Measurements from ENCODE around the gene GNL3.

DNA sequence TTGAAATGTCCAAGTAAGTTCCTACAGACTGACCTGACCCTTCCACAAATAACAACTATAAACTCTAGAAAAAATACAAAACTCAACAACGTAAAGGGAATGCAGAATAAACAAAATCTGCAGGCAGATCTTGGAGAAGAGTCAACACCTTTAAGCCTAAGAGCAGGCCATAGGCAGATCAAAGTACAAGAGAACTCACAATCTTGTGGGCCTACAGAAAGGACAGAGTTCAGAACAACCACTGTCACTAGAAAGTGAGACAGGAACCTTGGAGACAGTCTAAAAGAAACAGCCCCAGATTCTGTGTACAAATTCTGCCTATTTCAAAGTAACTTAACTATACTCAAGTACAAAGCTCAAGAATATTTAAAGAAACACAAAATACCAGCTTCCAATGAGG is 53.9 kb downstream of the GNL3 start:
- TF ChIP-seq, protein P1, sequence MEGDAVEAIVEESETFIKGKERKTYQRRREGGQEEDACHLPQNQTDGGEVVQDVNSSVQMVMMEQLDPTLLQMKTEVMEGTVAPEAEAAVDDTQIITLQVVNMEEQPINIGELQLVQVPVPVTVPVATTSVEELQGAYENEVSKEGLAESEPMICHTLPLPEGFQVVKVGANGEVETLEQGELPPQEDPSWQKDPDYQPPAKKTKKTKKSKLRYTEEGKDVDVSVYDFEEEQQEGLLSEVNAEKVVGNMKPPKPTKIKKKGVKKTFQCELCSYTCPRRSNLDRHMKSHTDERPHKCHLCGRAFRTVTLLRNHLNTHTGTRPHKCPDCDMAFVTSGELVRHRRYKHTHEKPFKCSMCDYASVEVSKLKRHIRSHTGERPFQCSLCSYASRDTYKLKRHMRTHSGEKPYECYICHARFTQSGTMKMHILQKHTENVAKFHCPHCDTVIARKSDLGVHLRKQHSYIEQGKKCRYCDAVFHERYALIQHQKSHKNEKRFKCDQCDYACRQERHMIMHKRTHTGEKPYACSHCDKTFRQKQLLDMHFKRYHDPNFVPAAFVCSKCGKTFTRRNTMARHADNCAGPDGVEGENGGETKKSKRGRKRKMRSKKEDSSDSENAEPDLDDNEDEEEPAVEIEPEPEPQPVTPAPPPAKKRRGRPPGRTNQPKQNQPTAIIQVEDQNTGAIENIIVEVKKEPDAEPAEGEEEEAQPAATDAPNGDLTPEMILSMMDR (IDR thresholded peaks at IDR 0.05; ENCODE audit: low read depth, low read length, missing input control) = no peak
- TF ChIP-seq EGR1 (IDR thresholded peaks at IDR 0.05; ENCODE audit: low read depth in 2 of 2) (no peak), RAD21 (IDR thresholded peaks at IDR 0.05) (no peak), NR2F2 (IDR thresholded peaks at IDR 0.05) (no peak), TAF1 (conservative IDR thresholded peaks at IDR 0.05) (no peak), SP1 (IDR thresholded peaks at IDR 0.05) (no peak), RXRA (IDR thresholded peaks at IDR 0.05) (no peak), YY1 (IDR thresholded peaks at IDR 0.05) (no peak), JUND (IDR thresholded peaks at IDR 0.05) (no peak), HNF4G (IDR thresholded peaks at IDR 0.05) (no peak)
- TF ChIP-seq, protein P2, sequence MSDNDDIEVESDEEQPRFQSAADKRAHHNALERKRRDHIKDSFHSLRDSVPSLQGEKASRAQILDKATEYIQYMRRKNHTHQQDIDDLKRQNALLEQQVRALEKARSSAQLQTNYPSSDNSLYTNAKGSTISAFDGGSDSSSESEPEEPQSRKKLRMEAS (IDR thresholded peaks at IDR 0.05) = no peak
- TF ChIP-seq, protein P3, sequence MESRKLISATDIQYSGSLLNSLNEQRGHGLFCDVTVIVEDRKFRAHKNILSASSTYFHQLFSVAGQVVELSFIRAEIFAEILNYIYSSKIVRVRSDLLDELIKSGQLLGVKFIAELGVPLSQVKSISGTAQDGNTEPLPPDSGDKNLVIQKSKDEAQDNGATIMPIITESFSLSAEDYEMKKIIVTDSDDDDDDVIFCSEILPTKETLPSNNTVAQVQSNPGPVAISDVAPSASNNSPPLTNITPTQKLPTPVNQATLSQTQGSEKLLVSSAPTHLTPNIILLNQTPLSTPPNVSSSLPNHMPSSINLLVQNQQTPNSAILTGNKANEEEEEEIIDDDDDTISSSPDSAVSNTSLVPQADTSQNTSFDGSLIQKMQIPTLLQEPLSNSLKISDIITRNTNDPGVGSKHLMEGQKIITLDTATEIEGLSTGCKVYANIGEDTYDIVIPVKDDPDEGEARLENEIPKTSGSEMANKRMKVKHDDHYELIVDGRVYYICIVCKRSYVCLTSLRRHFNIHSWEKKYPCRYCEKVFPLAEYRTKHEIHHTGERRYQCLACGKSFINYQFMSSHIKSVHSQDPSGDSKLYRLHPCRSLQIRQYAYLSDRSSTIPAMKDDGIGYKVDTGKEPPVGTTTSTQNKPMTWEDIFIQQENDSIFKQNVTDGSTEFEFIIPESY (IDR thresholded peaks at IDR 0.05) = no peak
- TF ChIP-seq, protein P4, sequence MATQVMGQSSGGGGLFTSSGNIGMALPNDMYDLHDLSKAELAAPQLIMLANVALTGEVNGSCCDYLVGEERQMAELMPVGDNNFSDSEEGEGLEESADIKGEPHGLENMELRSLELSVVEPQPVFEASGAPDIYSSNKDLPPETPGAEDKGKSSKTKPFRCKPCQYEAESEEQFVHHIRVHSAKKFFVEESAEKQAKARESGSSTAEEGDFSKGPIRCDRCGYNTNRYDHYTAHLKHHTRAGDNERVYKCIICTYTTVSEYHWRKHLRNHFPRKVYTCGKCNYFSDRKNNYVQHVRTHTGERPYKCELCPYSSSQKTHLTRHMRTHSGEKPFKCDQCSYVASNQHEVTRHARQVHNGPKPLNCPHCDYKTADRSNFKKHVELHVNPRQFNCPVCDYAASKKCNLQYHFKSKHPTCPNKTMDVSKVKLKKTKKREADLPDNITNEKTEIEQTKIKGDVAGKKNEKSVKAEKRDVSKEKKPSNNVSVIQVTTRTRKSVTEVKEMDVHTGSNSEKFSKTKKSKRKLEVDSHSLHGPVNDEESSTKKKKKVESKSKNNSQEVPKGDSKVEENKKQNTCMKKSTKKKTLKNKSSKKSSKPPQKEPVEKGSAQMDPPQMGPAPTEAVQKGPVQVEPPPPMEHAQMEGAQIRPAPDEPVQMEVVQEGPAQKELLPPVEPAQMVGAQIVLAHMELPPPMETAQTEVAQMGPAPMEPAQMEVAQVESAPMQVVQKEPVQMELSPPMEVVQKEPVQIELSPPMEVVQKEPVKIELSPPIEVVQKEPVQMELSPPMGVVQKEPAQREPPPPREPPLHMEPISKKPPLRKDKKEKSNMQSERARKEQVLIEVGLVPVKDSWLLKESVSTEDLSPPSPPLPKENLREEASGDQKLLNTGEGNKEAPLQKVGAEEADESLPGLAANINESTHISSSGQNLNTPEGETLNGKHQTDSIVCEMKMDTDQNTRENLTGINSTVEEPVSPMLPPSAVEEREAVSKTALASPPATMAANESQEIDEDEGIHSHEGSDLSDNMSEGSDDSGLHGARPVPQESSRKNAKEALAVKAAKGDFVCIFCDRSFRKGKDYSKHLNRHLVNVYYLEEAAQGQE (IDR thresholded peaks at IDR 0.05) = no peak
- TF ChIP-seq, protein P5, sequence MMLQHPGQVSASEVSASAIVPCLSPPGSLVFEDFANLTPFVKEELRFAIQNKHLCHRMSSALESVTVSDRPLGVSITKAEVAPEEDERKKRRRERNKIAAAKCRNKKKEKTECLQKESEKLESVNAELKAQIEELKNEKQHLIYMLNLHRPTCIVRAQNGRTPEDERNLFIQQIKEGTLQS (IDR thresholded peaks at IDR 0.05) = no peak

All from liver (tissue), 3 donors.